Measurements from ENCODE around the gene TOMM34. TPM values are rescaled to one million over a fixed set of nuclear protein-coding genes. Genes with fewer than 3 reads are reported as not detected.

The TOMM34 gene
- total RNA-seq, 2 experiments from 2014 or later, result 38.6 to 48.2 TPM

DNA sequence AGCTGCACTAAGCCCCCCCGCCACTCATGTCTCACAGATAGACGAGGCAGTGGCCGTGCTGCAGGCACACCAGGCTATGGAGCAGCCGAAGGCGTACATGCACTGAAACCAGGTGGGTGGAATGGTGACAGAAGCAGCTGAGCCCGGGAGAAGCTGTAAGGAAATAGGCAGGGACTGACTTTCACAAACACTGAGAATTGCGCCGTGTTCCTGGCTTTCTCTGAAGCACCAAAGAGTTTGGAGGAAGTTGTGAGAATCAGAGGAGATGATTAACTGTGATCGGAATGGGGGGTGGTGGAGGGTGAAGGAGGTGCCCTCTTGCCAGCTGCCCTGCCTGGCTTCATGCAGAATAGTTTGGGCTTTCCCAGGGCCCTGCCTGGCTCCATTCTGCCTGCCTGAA lies 21.6 kb downstream of the TOMM34 start:
- no peaks in the 10 kb centered on the region for H3K79me2 ChIP-seq (ENCODE audit: insufficient read depth, low read depth, low read length)
- DNase-seq (ENCODE audit: low spot score), result no peak
- H3K9me2 ChIP-seq (ENCODE audit: insufficient read depth, low read length), result no peaks in the 10 kb centered on the region
- H3K4me3 ChIP-seq (ENCODE audit: low read depth, low read length, poor library complexity, severe bottlenecking), result no peak overlapping the region
- H3K4me2 ChIP-seq (ENCODE audit: low read length), result no peak overlapping the region
- no peaks in the 10 kb centered on the region for H3K4me1 ChIP-seq (ENCODE audit: insufficient read depth, low read length, poor library complexity, severe bottlenecking)
- TF ChIP-seq, protein P1, sequence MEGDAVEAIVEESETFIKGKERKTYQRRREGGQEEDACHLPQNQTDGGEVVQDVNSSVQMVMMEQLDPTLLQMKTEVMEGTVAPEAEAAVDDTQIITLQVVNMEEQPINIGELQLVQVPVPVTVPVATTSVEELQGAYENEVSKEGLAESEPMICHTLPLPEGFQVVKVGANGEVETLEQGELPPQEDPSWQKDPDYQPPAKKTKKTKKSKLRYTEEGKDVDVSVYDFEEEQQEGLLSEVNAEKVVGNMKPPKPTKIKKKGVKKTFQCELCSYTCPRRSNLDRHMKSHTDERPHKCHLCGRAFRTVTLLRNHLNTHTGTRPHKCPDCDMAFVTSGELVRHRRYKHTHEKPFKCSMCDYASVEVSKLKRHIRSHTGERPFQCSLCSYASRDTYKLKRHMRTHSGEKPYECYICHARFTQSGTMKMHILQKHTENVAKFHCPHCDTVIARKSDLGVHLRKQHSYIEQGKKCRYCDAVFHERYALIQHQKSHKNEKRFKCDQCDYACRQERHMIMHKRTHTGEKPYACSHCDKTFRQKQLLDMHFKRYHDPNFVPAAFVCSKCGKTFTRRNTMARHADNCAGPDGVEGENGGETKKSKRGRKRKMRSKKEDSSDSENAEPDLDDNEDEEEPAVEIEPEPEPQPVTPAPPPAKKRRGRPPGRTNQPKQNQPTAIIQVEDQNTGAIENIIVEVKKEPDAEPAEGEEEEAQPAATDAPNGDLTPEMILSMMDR (conservative IDR thresholded peaks at IDR 0.05; ENCODE audit: low read length), result no peak
- TF ChIP-seq EZH2phosphoT487 (IDR thresholded peaks at IDR 0.05; ENCODE audit: borderline replicate concordance, low read depth, low read length), result no peak
- ChIA-PET POLR2A (interaction anchor here (1.0 kb wide), 1 partner anchor 25 kb away, joined by 3 read pairs; no protein-coding TSS in a partner anchor), CTCF (ENCODE audit: unreplicated experiment) (no interaction called here)
- H3K9me3 ChIP-seq (ENCODE audit: low read length), result no peaks in the 10 kb centered on the region
- H4K20me1 ChIP-seq (ENCODE audit: insufficient read depth, low read length), result no peaks in the 10 kb centered on the region
- intact Hi-C loops (cut with micrococcal nuclease; ENCODE audit: unreplicated experiment), result no loop called here
- H2AFZ ChIP-seq (ENCODE audit: low read length), result no peak overlapping the region
- H3K27ac ChIP-seq (ENCODE audit: low read depth, low read length, poor library complexity, severe bottlenecking), result no peak overlapping the region
- no TSS peak for BruUV-seq (replicated peaks)
- peaks cover 94% of the 10 kb centered on the region for H3K36me3 ChIP-seq (ENCODE audit: insufficient read depth, low read length)

DNA sequence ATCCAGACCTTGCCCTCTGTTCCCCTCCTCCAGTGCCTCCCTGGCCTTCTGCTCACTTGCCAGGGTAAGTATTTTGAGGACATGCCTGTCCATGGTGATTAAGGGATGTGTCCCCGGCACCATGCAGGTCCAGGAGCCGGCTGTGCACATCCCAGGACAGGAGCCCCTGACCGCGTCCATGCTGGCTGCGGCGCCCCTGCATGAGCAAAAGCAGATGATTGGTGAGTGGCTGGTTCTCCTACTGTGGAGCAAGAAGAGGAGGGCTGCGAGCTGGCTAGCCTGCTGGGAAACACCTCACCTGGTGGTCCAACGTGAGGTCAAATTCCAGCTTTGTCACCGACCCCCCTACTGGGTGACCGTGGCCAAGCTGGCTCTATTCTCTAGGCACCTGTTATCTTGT lies 23.7 kb downstream of the TOMM34 start:
- Histone ChIP-seq H2AFZ (ENCODE audit: low read length) (no peak overlapping the region), H3K4me1 (ENCODE audit: insufficient read depth, low read length, poor library complexity, severe bottlenecking) (no peaks in the 10 kb centered on the region), H3K9me3 (ENCODE audit: low read length) (no peaks in the 10 kb centered on the region), H3K79me2 (ENCODE audit: insufficient read depth, low read depth, low read length) (no peaks in the 10 kb centered on the region), H3K4me3 (ENCODE audit: low read depth, low read length, poor library complexity, severe bottlenecking) (no peak overlapping the region), H3K9me2 (ENCODE audit: insufficient read depth, low read length) (no peaks in the 10 kb centered on the region), H3K27ac (ENCODE audit: low read depth, low read length, poor library complexity, severe bottlenecking) (no peak overlapping the region), H3K4me2 (ENCODE audit: low read length) (no peak overlapping the region), H3K36me3 (ENCODE audit: insufficient read depth, low read length) (peaks cover 91% of the 10 kb centered on the region), H4K20me1 (ENCODE audit: insufficient read depth, low read length) (no peaks in the 10 kb centered on the region)
- intact Hi-C loops (cut with micrococcal nuclease; ENCODE audit: unreplicated experiment), result no loop called here
- CTCF ChIA-PET (ENCODE audit: unreplicated experiment), result no interaction called here
- no TSS peak for BruUV-seq (replicated peaks)
- no peak for DNase-seq (ENCODE audit: low spot score)
- TF ChIP-seq, protein P1 (conservative IDR thresholded peaks at IDR 0.05; ENCODE audit: low read length), result no peak
- no peak for TF ChIP-seq EZH2phosphoT487 (IDR thresholded peaks at IDR 0.05; ENCODE audit: borderline replicate concordance, low read depth, low read length)
- POLR2A ChIA-PET, result no interaction called here

DNA sequence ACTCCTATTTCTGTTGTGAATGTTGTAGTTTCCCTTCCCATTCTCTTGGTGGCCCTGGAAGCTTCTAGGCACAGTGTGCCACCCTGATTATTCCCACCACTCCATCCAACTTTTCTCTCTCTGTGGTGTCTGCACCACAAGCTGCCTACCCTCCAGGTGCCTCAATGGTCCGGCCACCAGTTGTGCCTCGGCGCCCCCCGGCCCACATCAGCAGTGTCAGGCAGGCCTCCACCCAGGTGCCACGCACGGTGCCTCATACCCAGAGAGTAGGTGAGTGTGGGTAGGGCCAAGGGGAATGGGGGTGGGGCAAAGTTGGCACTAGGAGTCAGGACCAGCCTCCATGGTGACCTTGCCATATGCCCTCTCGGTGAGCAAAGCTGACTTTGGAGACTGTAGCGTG lies 27.3 kb downstream of the TOMM34 start:
- ChIA-PET POLR2A (interaction anchor here (1.3 kb wide), 1 partner anchor 29 kb away, joined by 3 read pairs; no protein-coding TSS in a partner anchor), CTCF (ENCODE audit: unreplicated experiment) (no interaction called here)
- DNase-seq (ENCODE audit: low spot score), result no peak
- peaks cover 69% of the 10 kb centered on the region for H3K36me3 ChIP-seq (ENCODE audit: insufficient read depth, low read length)
- TF ChIP-seq, protein P1 (conservative IDR thresholded peaks at IDR 0.05; ENCODE audit: low read length), result no peak
- TF ChIP-seq EZH2phosphoT487 (IDR thresholded peaks at IDR 0.05; ENCODE audit: borderline replicate concordance, low read depth, low read length), result no peak
- no peak overlapping the region for H2AFZ ChIP-seq (ENCODE audit: low read length)
- H3K4me1 ChIP-seq (ENCODE audit: insufficient read depth, low read length, poor library complexity, severe bottlenecking), result no peaks in the 10 kb centered on the region
- H3K27ac ChIP-seq (ENCODE audit: low read depth, low read length, poor library complexity, severe bottlenecking), result no peak overlapping the region
- H4K20me1 ChIP-seq (ENCODE audit: insufficient read depth, low read length), result no peaks in the 10 kb centered on the region
- H3K4me3 ChIP-seq (ENCODE audit: low read depth, low read length, poor library complexity, severe bottlenecking), result no peak overlapping the region
- no peaks in the 10 kb centered on the region for H3K9me2 ChIP-seq (ENCODE audit: insufficient read depth, low read length)
- no peaks in the 10 kb centered on the region for H3K9me3 ChIP-seq (ENCODE audit: low read length)
- BruUV-seq (replicated peaks), result no TSS peak
- H3K4me2 ChIP-seq (ENCODE audit: low read length), result no peak overlapping the region
- no peaks in the 10 kb centered on the region for H3K79me2 ChIP-seq (ENCODE audit: insufficient read depth, low read depth, low read length)
- intact Hi-C loops (cut with micrococcal nuclease; ENCODE audit: unreplicated experiment), result no loop called here

Data from OCI-LY7 (cell line).